ENCODE measurements around the gene HRK. TPM values are rescaled to one million over a fixed set of nuclear protein-coding genes. Genes with fewer than 3 reads are reported as not detected.

The HRK gene
- total RNA-seq, 4 donors from 2014 or later: not detected

DNA sequence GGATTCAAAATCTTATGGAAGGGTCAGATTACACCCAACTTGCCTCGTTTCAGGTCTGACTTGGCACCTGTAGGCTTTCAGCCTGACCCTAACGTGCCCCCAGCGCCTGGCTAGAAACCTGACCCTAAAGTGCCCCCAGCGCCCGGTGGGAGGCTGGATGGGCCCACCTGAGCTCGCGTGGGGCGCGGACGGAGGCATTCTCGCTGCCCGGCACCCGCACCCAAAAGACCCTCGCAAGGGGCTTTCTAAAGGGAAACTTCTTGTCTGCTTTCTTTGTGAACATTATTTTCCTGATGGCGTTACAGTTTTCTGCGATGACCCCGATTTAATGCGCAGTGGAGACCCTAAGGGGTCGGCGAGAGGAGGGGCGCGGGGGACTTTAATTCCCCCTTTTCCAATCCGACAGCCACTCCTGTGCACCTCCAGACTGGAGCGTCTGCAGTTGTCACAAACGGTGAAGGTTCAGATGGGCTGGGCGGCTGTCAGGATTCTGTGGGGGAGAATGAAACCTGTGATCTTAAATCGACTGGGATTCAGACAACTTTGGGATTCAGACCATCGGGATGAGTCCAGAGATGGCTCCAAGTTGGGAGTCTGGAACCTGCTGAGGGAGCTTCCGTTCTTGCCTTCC, 751 bp upstream of the HRK start:
- DNase-seq: no peak
- Histone ChIP-seq H3K36me3 (no peaks in the 10 kb centered on the region), H3K4me3 (peak overlapping the region in 2 of 4 donors; percentile 36 to 45), H3K4me1 (peaks cover 2 to 42% (median 17%) of the 10 kb centered on the region in 4 donors), H3K27me3 (peaks cover 0 to 35% of the 10 kb centered on the region in 2 donors), H3K9me3 (no peaks in the 10 kb centered on the region), H3K27ac (no peak overlapping the region)
- TF ChIP-seq, protein P1, sequence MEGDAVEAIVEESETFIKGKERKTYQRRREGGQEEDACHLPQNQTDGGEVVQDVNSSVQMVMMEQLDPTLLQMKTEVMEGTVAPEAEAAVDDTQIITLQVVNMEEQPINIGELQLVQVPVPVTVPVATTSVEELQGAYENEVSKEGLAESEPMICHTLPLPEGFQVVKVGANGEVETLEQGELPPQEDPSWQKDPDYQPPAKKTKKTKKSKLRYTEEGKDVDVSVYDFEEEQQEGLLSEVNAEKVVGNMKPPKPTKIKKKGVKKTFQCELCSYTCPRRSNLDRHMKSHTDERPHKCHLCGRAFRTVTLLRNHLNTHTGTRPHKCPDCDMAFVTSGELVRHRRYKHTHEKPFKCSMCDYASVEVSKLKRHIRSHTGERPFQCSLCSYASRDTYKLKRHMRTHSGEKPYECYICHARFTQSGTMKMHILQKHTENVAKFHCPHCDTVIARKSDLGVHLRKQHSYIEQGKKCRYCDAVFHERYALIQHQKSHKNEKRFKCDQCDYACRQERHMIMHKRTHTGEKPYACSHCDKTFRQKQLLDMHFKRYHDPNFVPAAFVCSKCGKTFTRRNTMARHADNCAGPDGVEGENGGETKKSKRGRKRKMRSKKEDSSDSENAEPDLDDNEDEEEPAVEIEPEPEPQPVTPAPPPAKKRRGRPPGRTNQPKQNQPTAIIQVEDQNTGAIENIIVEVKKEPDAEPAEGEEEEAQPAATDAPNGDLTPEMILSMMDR (IDR thresholded peaks at IDR 0.05): no peak
- no peak for TF ChIP-seq POLR2A (IDR thresholded peaks at IDR 0.05)

GRCh38 chr12:116880817-116881324, 370 bp downstream of the HRK start:
- Histone ChIP-seq H3K27me3 (peaks cover 0 to 39% of the 10 kb centered on the region in 2 donors), H3K4me1 (peaks cover 2 to 42% (median 17%) of the 10 kb centered on the region in 4 donors), H3K27ac (peak overlapping the region in 1 of 4 donors; percentile 17), H3K4me3 (peak overlapping the region in 3 of 4 donors; percentile 36 to 45 (median 43)), H3K36me3 (no peaks in the 10 kb centered on the region), H3K9me3 (no peaks in the 10 kb centered on the region)
- TF ChIP-seq, protein P1 (IDR thresholded peaks at IDR 0.05): no peak
- TF ChIP-seq POLR2A (IDR thresholded peaks at IDR 0.05): no peak
- peak in 2 of 3 donors; percentile 33 to 57 for DNase-seq

GRCh38 chr12:116880213-116880816, 926 bp downstream of the HRK start:
- H3K36me3 ChIP-seq: no peaks in the 10 kb centered on the region
- TF ChIP-seq, protein P1 (IDR thresholded peaks at IDR 0.05): no peak
- no peak for TF ChIP-seq POLR2A (IDR thresholded peaks at IDR 0.05)
- peak overlapping the region in 2 of 4 donors; percentile 36 to 45 for H3K4me3 ChIP-seq
- no peak overlapping the region for H3K27ac ChIP-seq
- no peaks in the 10 kb centered on the region for H3K9me3 ChIP-seq
- H3K4me1 ChIP-seq: peaks cover 2 to 42% (median 17%) of the 10 kb centered on the region in 4 donors
- no peak for DNase-seq
- H3K27me3 ChIP-seq: peaks cover 0 to 41% of the 10 kb centered on the region in 2 donors

DNA sequence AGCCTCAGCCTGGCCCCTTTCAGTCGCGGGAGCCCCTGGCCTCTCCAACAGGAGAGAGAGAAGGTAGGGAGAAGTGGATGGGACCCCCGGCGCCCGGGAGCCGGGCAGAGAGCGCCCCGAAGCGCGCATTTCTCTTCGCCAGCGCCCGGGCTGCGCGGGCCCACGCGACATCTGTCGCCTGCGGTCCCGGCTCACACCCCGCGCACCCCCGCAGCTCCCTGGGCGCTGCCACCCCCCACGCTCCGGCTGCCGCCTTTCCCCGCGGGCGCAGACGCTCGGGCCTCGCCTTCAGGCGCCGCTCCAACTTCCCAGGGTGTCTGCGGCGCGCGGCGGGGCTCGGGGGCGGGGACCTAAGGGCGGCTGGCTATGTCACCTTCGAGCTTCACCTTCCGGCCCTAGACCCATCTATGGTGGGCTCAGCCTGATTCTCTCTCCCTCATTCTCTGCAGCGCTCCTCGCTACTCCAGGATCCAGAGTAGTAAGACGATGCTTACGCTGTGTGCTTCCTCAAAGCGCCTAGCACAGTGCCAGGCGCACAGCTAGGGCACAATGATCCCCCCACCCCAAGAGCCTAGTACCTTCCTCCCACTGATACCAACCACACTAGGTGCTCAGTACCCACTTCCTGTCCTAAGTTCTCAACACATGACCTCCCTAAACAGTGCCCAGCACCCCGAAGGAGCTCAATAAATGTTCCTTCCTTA, 1.6 kb downstream of the HRK start:
- Histone ChIP-seq H3K27me3 (peaks cover 0 to 41% of the 10 kb centered on the region in 2 donors), H3K4me3 (peak overlapping the region in 3 of 4 donors; percentile 5 to 45 (median 31)), H3K36me3 (no peaks in the 10 kb centered on the region), H3K27ac (no peak overlapping the region), H3K9me3 (peaks cover 0 to 1% (median 0%) of the 10 kb centered on the region in 4 donors), H3K4me1 (peaks cover 2 to 42% (median 17%) of the 10 kb centered on the region in 4 donors)
- no peak for TF ChIP-seq POLR2A (IDR thresholded peaks at IDR 0.05)
- TF ChIP-seq, protein P1 (IDR thresholded peaks at IDR 0.05): no peak
- DNase-seq: no peak

All from Peyer's patch (tissue), 4 donors.